Activated effector memory CD4-positive, alpha-beta T cell treated with anti-CD3 and anti-CD28 coated beads, Interleukin-2, amount 50 U/mL, for 16 hours (primary cell): ENCODE measurements around the gene ANAPC2.

ENCODE experiments used
- DNase-seq: peaks from one replicate; pipeline ENCODE4 v3.0.0-alpha.2; 2020

ANAPC2 gene

DNA sequence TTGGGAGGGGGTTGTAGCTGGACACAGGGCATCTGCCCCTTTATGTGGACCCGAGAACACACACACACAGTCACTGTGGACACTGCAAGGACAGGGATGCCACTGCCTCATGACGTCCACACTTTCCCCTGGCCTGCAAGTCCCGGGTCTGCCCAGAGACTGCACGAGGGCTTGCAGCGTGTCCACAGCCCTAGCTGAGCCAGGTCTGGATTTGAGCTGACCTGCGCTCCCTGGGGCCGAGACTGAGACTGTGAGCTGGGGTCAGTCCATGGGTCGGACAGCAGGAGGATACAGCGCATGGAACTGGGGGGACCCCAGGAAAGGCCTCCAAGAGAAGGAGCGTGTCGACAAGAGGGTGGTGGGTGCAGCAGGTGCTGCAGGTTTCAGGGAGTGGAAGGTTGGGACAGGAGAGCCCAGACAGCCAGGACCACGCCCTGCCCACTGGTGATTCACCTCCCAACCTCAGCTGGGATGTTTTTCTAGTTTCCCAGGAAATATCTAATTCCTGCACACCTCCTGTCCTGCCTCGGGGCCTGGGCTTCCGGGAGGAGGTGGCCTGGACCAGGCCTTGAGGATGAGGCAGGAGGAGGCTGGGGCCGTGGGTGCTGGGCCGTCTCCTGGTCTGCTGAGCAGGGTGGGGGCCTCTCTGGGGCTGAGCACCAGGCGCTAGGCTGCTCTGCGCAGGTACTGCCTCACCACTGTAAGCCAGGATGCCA, 38.1 kb upstream of the ANAPC2 start:
- no peak for DNase-seq

GRCh38 chr9:137225699-137226331, 37.5 kb upstream of the ANAPC2 start:
- no peak for DNase-seq

DNA sequence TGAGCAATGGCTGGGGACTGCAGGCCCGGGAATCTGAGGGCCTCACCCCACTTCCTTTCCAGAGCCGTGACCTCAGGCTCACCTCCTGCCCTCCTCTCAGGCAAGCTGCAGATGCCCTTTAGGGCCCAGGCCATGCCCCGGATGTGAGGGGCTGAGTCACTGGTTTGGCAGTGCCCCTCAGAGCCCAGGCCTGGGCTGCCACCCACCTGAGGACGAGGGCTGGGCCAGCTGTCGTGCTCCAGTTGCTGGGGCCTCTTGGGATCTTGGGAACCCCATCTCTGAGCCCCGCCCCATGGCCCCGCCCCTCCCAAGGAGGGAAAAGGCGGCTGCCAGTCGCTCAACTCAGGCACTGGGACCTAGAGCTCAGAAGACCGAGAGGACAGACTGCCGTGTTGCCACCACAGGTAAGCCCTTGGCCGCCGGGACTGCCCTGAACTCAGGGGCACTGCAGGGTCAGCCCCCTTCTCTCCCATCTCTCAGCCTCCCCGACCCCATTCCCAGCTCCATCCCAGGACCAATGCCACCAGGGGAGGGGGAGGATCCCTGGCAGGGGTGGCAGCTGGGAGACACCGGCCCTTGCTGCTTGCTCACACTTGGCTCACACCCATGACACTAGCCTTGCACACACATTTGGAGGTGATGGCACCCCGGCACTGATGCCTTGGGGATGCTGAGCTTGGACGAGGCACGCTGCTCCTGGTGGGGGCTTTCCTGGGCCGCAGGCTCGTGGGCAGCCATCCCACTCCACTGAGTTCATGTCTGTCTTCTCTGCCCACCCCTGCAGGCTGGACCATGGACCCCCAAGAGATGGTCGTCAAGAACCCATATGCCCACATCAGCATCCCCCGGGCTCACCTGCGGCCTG, 36.7 kb upstream of the ANAPC2 start, which contains the start of gene CYSRT1:
CYSRT1 (plus strand) TSS at position 345 of the 865 bp plus-strand sequence; CDS start at position 793, 448 bp downstream.
- DNase-seq = no peak

DNA sequence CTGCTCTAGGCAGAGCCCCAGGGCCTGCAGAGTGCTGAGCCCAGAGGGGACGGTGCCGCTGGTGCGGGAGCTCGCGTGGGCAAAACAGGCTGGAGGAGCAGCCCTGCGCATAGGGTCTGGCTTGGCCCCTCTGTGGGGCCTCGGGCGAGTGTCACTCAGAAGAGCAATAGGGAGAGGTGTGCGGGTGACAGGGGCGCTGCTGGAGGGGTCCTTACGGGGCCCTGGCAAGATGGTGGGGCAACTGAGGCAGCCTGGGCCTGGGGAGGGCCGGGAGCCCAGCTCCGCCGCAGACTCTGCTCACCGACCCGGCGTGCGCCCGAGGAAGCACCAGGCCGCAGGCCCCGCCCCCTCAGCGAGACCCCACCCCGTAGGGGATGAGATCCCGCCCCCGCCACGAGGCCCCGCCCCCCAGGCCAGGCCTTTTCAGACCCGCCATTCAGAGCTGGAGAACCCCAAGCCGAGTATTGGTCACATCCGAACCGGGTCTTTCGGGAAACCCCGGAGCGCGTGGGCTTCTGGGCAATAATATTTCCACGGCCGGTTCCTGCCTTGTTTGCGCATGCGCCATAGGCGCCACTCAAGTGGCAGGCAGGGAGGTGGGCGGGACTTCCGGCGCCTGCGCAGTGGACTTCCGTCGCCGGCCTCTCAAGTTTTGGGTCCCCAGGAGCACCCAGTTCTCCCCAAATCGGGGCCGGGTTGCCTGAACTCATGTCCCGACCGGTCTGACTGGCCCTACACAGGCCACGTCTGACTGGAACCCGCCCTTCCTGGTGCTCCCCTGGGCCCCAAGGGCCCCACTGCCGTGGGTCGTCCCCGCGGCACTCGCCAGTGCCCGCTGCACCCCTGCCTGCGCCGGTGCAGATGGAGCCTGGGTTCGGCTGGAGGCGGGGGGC, 35.0 kb upstream of the ANAPC2 start:
- DNase-seq = peak; percentile 99

GRCh38 chr9:137222190-137223077, 34.1 kb upstream of the ANAPC2 start, which contains the start of gene RNF208:
RNF208 (minus strand) TSS chr9:137222240; CDS start chr9:137221212, 1,028 bp downstream.
- no peak for DNase-seq

DNA sequence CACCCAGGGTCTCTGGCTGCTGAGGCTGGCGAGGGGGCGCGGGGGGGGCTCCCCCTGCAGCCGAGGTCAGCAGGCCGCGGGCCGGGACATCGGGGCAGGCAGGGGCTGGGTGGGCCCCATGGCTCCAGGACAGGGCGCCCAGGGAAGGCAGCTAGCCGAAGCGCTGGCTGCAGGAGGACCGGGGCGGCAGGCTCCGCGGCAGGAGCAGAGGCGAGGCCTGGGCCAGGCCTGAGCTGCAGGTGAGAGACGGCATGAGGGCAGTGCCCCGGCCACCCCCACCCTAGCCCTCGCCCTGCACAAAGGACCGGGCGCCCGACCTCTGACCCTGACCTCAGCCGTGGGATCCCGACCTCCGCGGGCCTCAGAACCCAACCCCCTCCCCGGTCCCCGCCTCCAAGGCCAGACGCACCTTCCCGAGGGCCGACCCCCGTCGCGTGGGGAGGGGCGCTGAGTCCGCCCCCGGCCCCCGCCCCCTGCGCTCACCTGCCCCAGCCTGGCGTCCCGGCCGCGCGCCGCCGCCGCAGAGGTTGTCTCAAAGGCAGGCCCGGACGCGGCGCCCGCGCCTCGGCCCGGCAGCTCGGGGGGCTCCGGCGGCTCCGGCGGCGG, 33.2 kb upstream of the ANAPC2 start:
- DNase-seq = no peak

- no peak for DNase-seq
Measured at GRCh38 chr9:137221095-137221505, 32.7 kb upstream of the ANAPC2 start.

DNA sequence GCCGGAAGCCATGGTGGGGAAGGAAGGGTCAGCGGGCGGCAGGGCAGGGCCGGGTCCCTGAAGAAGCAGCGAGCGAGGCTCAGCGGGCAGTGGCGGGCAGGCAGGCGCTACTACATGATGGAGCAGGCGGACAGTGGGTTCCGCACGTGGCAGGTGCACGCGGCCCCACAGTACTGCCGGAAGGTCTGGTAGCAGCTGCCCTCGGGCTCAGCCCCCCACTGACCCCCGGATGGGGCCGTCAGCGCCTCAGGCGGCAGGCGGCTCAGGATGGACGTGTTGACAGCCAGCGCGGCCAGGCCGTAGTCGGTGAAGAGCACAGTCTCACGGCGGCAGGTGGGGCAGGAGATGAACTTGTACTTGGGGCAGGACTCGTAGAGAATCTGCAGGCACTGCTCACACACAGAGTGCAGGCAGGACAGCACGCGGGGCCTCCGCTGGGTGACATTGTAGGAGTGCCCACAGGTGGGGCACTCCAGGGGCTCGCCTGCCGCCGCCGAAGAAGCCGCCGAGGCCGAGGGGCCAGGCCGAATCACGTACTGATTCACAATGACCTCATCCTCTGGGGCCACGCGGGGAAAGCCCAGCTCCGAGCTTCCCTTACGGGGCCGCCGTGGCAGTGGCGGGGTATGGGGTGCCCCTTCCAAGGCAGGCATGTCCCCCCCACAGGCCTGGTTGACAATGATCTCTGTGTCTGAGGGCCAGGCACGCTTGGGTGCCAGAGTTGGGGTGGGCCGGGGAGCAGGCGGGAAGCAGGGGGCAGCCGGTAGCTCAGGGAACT, 32.1 kb upstream of the ANAPC2 start:
- DNase-seq = no peak

DNA sequence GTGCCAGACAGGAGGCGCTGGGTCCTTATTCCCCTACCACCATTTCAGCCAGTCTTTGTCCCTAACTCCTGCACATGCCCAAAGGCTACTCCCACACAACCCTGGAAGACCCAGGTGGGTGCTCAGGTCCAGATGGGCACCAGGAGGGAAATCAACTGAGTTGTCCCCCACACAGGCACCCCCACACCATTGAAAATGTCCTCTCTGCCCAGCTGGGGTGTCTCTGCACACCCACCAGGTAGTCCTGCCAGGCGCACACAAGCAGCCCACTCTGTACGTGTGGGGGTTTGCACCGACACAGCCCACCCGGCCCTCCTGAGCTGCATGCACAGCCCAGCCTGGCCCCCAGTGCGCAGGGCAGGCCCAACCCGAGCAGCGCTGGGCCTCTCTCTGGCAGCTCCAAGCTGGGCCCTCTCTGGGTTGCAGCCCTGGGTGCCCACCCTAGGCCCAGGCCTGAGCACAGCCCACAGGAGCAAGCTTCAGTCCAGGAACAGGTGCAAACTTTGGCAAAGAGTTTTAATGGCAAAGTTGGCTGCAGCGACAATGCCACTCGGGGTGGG, 31.5 kb upstream of the ANAPC2 start:
- no peak for DNase-seq

- DNase-seq = no peak
Measured at GRCh38 chr9:137218754-137219271, 30.5 kb upstream of the ANAPC2 start.

DNA sequence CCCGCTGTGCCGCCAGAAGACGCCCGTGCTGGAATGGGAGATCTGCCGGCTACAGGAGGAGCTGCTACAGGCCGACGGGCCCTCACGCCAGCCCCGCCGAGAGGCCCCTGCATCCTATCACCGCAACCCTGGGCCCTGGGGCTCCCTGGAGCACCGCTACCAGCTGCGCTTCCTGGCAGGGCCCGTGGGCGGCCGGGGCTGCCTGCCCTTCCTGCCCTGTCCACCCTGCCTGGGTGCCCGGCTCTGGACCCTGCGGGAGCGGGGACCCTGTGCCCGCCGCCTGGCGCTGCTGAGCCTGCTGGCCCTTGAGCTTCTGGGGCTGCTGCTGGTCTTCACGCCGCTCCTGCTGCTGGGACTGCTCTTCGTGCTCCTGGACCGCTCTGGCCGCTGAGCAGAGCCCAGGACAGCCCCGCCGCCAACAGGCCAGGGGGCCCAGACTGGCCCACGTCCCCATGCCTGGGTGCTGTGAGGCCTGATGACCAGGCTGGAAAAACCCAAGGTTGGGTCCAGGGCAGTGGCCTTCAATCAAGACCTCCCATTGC, 29.9 kb upstream of the ANAPC2 start:
- DNase-seq = no peak

DNA sequence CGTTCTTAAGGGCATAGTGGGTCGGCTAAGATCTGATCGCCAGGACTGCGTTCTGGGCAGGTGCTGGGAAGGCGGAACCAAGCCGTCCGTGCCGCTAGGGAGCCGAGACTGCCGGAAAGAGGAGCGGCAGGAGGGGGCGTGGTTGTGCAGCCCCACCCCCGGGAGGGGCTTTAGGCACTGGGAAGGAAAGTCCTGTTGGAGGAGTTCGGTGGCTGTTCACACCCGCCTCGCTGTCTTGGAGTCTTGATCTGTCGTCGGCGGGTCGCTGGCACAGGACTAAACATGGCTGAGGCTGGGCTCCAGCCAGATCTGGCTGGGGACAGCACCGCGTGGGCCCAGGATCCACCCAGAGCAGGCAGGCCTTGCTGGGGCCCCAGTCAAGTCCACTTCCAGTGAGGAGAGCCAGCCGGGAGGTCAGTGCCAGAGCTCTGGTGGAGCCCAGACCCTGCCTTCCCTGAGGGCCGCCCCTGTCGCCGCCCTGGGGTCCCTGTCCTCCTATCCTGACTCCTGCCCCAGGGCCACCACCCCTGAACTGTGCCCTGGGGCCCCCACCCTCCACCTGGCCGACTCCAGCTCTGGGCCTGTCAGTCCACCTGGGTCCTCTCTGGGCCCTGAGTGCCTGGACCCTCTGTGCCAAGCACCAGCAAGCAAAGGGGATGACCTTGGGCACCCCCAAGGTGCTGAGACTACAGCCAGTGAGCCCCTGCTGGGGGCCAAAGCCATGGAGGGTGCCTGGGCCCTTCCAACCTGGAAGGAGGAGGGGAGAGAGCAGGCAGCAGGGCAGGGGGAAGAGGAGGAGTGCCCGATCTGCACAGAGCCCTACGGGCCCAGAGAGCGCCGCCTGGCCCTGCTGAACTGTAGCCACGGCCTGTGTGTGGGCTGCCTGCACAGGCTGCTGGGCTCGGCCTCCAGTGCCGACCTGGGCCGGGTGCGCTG, 29.2 kb upstream of the ANAPC2 start:
- no peak for DNase-seq

DNA sequence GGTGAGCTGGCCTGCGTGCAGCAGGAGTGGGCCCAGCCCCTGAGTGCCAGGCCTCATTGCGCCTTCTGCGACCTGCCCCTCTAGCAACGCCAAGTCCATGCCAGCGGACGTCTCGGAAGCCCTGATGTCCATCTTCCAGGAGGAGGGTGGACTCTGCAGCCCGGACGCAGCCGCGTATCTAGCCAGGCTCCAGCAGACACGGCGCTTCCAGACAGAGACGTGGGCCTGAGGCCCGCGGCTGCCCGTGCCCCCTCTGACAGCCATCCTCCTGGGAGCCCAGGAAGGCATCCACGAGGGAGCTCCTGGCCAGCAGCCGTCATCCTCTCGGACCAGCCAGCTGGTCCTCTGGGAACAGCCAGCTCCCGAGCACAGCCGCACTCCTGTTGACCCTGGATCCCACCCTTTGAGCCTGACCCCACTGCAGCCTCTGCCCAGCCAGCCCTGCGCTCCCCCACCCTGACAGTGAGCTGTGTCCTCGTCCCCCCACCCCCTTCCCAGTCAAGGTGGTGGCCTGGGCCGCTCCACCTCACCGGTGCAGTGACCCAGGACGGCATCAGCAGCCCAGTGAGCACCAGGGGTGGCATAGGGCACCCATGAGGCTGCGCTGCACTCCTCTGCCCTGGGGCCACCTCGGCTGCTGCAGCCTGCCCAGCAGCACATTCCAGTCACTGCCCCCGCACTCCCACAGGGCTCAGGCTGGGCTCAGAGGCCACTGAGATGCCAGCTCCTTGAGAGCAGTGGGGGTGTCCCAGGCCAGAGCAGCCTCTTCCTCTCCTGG, 28.0 kb upstream of the ANAPC2 start:
- no peak for DNase-seq

- no peak for DNase-seq
Measured at GRCh38 chr9:137215196-137215986, 27.0 kb upstream of the ANAPC2 start.

DNA sequence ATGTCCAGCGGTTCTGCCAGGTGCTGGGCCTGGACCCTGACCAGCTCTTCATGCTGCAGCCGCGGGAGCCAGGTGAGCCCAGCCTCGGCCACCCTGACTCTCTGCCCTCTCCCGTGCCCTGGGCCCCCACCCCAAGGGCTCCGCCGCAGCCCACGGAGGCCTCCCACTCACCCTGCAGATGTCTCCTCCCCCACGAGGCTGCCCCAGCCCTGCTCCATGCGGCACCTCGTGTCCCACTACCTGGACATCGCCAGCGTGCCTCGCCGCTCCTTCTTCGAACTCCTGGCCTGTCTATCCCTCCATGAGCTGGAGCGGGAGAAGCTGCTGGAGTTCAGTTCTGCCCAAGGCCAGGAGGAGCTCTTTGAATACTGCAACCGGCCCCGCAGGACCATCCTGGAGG, 26.3 kb upstream of the ANAPC2 start:
- DNase-seq = no peak
